ENCODE results near the gene CNPY3. TPM values are rescaled to one million over a fixed set of nuclear protein-coding genes. Genes with fewer than 3 reads are reported as not detected.

The CNPY3 gene
- total RNA-seq, 4 donors from 2014 or later, result 10.3 to 24.4 (median 21.0) TPM

DNA sequence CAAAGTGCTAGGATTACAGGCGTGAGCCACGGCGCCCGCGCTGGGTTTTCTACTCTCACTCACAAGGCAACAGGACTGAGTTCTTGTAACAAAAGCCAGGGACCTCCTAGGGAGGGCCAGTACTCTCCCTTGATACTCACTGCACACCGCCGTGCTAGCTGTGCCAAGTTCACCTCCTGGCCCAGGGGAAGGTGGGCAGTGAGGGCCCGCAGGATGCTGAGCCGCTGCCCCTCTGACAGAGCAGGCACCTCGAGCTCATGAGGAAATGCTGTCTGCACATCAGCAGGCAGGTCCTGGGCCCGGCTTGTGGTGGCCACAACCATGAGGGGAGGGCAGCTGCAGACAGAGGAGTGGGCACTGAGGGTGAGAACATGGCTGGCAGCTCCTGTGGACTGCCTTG lies 37.9 kb downstream of the CNPY3 start:
- TF ChIP-seq POLR2A (IDR thresholded peaks at IDR 0.05) (no peak), EP300 (IDR thresholded peaks at IDR 0.05; ENCODE audit: low read depth) (no peak), POLR2AphosphoS5 (IDR thresholded peaks at IDR 0.05) (no peak)
- TF ChIP-seq, protein P1, sequence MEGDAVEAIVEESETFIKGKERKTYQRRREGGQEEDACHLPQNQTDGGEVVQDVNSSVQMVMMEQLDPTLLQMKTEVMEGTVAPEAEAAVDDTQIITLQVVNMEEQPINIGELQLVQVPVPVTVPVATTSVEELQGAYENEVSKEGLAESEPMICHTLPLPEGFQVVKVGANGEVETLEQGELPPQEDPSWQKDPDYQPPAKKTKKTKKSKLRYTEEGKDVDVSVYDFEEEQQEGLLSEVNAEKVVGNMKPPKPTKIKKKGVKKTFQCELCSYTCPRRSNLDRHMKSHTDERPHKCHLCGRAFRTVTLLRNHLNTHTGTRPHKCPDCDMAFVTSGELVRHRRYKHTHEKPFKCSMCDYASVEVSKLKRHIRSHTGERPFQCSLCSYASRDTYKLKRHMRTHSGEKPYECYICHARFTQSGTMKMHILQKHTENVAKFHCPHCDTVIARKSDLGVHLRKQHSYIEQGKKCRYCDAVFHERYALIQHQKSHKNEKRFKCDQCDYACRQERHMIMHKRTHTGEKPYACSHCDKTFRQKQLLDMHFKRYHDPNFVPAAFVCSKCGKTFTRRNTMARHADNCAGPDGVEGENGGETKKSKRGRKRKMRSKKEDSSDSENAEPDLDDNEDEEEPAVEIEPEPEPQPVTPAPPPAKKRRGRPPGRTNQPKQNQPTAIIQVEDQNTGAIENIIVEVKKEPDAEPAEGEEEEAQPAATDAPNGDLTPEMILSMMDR (IDR thresholded peaks at IDR 0.05), result no peak
- H3K27ac ChIP-seq, result no peak overlapping the region
- 96% methylated on average over 11 of the region's 11 CpGs; no CpG with 5 or more reads in 1 of the 2 donors for WGBS, 2 donors (ENCODE audit: low coverage in 1 of 2)
- in situ Hi-C loops (cut with MboI; ENCODE audit: low pct_ligation_motif_present in 1 of 4, low pct_unique_long_range_greater_than_20kb in 1 of 4, low sequenced_read_pairs in 3 of 4) (no loop called here), intact Hi-C loops (cut with DNase I; ENCODE audit: low total_unique reads) (no loop called here)
- DNase-seq, result no peak
- H3K27me3 ChIP-seq, result no peaks in the 10 kb centered on the region
- H3K9me3 ChIP-seq, result no peaks in the 10 kb centered on the region
- H3K4me3 ChIP-seq, result no peak overlapping the region
- peaks cover 0 to 4% (median 0%) of the 10 kb centered on the region in 4 donors for H3K4me1 ChIP-seq
- peaks cover 0 to 15% (median 7%) of the 10 kb centered on the region in 4 donors for H3K36me3 ChIP-seq

DNA sequence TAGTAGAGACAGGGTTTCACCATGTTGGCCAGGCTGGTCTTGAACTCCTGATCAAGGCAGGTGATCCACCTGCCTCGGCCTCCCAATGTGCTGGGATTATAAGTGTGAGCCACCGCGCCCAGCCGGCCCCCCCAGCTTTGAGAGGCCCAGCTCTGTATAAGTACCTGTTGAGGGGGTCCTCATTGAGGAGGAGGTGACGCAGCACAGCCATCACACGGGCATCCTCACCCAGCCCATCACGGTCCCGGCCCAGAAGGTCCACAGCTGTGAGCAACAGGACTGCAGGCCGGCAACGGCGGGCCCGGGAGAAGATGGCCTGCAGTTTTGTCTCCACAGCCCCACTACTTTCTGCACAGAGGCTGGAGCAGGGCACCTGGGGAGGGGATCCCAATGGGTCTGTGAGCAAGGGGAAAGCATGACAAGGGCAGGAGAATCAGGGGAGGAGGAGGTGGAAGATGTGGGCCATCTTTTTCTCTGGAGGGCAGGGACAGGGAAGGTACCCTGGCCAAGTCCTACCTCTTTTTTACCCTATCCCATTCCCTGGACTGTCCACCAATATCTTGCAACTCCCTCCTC lies 38.9 kb downstream of the CNPY3 start:
- in situ Hi-C loops (cut with MboI; ENCODE audit: low pct_ligation_motif_present in 1 of 4, low pct_unique_long_range_greater_than_20kb in 1 of 4, low sequenced_read_pairs in 3 of 4), result no loop called here
- DNase-seq, result no peak
- no peaks in the 10 kb centered on the region for H3K9me3 ChIP-seq
- H3K4me3 ChIP-seq, result no peak overlapping the region
- WGBS, 2 donors (ENCODE audit: low coverage in 1 of 2), result 95% methylated on average over 12 of the region's 12 CpGs; no CpG with 5 or more reads in 1 of the 2 donors
- H3K27me3 ChIP-seq, result no peaks in the 10 kb centered on the region
- TF ChIP-seq POLR2AphosphoS5 (IDR thresholded peaks at IDR 0.05), result no peak
- H3K4me1 ChIP-seq, result peaks cover 0 to 4% (median 0%) of the 10 kb centered on the region in 4 donors
- peaks cover 0 to 15% (median 7%) of the 10 kb centered on the region in 4 donors for H3K36me3 ChIP-seq
- intact Hi-C loops (cut with DNase I; ENCODE audit: low total_unique reads), result no loop called here
- H3K27ac ChIP-seq, result no peak overlapping the region

DNA sequence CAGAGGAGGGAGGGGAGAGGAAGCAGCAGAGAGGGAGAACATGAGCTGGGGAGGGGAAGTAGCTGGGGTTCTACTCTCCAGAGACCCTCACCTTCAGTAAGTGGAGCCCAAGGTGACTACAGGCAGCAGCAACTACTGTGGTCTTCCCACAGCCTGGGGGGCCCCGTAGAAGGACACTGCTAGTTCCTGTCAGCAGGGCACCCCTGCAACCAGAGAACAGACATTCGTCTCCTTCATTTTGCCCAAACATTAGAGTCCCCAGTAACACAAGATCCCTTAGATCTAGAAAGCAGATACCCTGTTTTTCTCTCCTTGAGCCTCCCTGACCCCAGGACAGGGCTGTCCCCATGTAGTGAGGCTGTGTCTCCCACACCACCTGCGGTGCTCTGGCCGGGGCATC lies 39.5 kb downstream of the CNPY3 start:
- no peak for TF ChIP-seq EP300 (IDR thresholded peaks at IDR 0.05; ENCODE audit: low read depth)
- TF ChIP-seq POLR2AphosphoS5 (IDR thresholded peaks at IDR 0.05), result no peak
- TF ChIP-seq POLR2A (IDR thresholded peaks at IDR 0.05), result no peak
- TF ChIP-seq, protein P1 (IDR thresholded peaks at IDR 0.05), result no peak
- intact Hi-C loops (cut with DNase I; ENCODE audit: low total_unique reads) (no loop called here), in situ Hi-C loops (cut with MboI; ENCODE audit: low pct_ligation_motif_present in 1 of 4, low pct_unique_long_range_greater_than_20kb in 1 of 4, low sequenced_read_pairs in 3 of 4) (no loop called here)
- H3K4me3 ChIP-seq, result no peak overlapping the region
- no peaks in the 10 kb centered on the region for H3K9me3 ChIP-seq
- no peaks in the 10 kb centered on the region for H3K27me3 ChIP-seq
- DNase-seq, result no peak
- H3K4me1 ChIP-seq, result peaks cover 0 to 4% (median 0%) of the 10 kb centered on the region in 4 donors
- 79% methylated on average over 4 of the region's 4 CpGs; no CpG with 5 or more reads in 1 of the 2 donors for WGBS, 2 donors (ENCODE audit: low coverage in 1 of 2)
- H3K36me3 ChIP-seq, result peaks cover 0 to 15% (median 7%) of the 10 kb centered on the region in 4 donors
- H3K27ac ChIP-seq, result no peak overlapping the region

DNA sequence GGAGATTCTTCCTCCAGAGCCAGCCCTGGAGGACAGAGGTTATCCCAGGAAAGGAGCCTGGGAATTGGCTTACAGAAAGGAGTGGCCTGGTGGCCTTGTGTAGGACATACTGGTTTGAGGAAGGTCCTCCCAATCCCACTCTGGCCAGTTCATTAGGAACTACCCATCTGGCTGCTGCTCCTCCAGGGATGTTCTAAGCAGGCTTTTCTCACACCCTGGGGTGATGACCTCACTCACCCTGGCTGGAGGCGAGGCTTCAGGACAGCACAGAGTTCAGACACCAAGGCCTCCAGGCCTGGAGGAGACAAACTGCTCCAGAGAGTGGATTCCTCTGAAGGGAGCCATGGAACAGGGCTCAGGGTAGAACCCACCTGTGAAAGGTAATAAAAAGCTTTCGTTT lies 40.2 kb downstream of the CNPY3 start:
- in situ Hi-C loops (cut with MboI; ENCODE audit: low pct_ligation_motif_present in 1 of 4, low pct_unique_long_range_greater_than_20kb in 1 of 4, low sequenced_read_pairs in 3 of 4) (no loop called here), intact Hi-C loops (cut with DNase I; ENCODE audit: low total_unique reads) (no loop called here)
- 91% methylated on average over 2 of the region's 2 CpGs; no CpG with 5 or more reads in 1 of the 2 donors for WGBS, 2 donors (ENCODE audit: low coverage in 1 of 2)
- TF ChIP-seq, protein P1 (IDR thresholded peaks at IDR 0.05), result no peak
- no peak for TF ChIP-seq POLR2AphosphoS5 (IDR thresholded peaks at IDR 0.05)
- no peak for TF ChIP-seq POLR2A (IDR thresholded peaks at IDR 0.05)
- no peak for TF ChIP-seq EP300 (IDR thresholded peaks at IDR 0.05; ENCODE audit: low read depth)
- peaks cover 0 to 4% (median 0%) of the 10 kb centered on the region in 4 donors for H3K4me1 ChIP-seq
- DNase-seq, result no peak
- H3K4me3 ChIP-seq, result no peak overlapping the region
- H3K36me3 ChIP-seq, result peaks cover 0 to 11% (median 5%) of the 10 kb centered on the region in 4 donors
- H3K27me3 ChIP-seq, result no peaks in the 10 kb centered on the region
- H3K9me3 ChIP-seq, result no peaks in the 10 kb centered on the region
- no peak overlapping the region for H3K27ac ChIP-seq

Data from transverse colon (tissue), 4 donors.